ENCODE results near the gene VSIG10L2.

Gene VSIG10L2

GRCh38 chr11:125952973-125953372 lies 7.1 kb downstream of the VSIG10L2 start:
- Histone ChIP-seq H3K4me3 (no peak overlapping the region), H3K27ac (peak overlapping the region in 1 of 2 donors; percentile 54)
- no peak for TF ChIP-seq CTCF (IDR thresholded peaks at IDR 0.05)
- peak; percentile 74 for DNase-seq (ENCODE audit: low spot score)

DNA sequence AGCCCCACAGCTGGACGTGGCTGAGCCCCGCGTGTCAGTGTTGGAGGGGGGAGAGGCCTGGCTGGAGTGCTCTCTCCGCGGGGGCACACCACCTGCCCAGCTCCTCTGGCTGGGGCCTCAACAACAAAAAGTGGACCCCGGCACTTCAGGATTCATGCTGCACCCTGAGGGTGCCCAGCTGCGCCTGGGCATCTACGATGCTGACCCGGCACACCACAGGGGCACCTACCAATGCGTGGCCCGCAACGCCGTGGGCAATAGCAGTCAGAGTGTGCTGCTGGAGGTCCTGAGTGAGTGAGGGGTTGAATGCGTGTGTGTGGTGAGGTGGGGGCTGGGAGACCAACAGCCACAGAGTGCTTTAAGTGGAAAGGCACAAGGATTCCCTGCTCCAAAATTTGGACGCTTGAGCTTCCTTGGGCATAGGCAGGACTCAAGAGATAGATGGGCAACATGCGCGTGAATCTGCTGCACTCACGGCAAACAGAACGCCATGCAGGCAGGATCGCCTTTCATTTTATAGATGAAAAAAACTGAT lies 7.6 kb downstream of the VSIG10L2 start:
- no peak for DNase-seq (ENCODE audit: low spot score)
- Histone ChIP-seq H3K4me3 (no peak overlapping the region), H3K27ac (peak overlapping the region in 1 of 2 donors; percentile 54)
- no peak for TF ChIP-seq CTCF (IDR thresholded peaks at IDR 0.05)

DNA sequence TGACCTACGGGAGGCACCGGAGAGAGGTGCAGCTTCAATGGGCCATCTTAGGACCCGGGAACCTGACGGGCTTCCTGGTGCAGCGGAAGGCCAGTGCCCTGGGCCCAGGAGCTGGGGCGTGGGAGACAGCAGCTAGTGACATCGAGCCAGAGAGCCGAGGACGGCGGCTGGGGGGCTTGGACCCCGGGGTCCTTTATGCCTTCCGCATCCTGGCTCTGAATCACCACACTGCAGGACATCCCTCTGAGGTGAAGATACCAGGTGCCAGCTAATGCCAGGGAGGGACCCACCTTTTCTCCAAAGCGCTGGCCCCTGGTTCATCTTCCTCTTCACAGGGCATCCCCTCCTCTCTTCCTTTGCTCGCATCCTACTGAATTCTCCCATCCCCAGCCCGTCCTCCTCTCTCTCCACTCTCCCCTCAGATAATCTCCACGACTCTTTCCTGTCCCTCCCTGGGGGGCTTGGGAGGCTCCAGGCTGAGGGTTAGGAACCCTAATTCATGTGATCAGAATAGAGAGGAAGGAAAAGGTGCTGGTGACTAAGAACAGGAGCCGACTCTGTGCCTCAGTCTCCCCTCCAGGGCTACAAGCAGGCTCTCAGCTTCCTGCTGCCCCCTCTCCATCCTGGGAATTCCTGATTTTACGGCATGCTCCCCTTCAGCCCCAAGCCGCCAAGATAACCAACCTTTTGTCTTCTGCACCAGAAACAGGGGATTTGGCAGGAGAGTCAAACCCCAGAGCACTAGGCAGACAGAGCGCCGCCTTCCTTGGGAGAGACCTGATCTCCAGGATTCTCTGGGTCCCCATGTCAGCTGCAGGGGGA lies 8.5 kb downstream of the VSIG10L2 start:
- H3K27ac ChIP-seq: peak overlapping the region in 1 of 2 donors; percentile 2
- no peak for TF ChIP-seq CTCF (IDR thresholded peaks at IDR 0.05)
- no peak for DNase-seq (ENCODE audit: low spot score)
- no peak overlapping the region for H3K4me3 ChIP-seq

- peak overlapping the region in 1 of 2 donors; percentile 61 for H3K27ac ChIP-seq
- no peak for TF ChIP-seq CTCF (IDR thresholded peaks at IDR 0.05)
- no peak overlapping the region for H3K4me3 ChIP-seq
- DNase-seq (ENCODE audit: low spot score): no peak
Observed at GRCh38 chr11:125954945-125955640, 9.2 kb downstream of the VSIG10L2 start.

DNA sequence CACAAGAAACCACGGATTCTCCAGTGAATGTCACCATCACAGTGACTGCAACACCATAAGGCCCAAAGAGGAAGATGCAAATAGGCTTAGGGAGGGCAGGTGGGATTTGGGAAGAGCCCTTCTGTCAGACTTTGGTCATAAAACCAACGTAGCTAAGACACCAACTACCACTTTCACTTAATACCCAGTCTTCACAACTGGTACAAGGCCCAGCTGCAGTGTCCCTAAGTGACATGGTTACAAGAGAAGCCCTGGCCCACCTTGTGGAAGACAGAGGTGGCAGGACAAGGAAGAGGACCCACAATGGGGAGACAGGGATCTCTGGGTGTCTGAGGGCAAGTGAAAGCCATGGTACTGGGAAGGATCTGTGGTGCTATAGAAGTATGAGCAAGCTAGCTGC lies 10.0 kb downstream of the VSIG10L2 start:
- Histone ChIP-seq H3K4me3 (no peak overlapping the region), H3K27ac (peak overlapping the region in 1 of 2 donors; percentile 61)
- DNase-seq (ENCODE audit: low spot score): no peak
- no peak for TF ChIP-seq CTCF (IDR thresholded peaks at IDR 0.05)

DNA sequence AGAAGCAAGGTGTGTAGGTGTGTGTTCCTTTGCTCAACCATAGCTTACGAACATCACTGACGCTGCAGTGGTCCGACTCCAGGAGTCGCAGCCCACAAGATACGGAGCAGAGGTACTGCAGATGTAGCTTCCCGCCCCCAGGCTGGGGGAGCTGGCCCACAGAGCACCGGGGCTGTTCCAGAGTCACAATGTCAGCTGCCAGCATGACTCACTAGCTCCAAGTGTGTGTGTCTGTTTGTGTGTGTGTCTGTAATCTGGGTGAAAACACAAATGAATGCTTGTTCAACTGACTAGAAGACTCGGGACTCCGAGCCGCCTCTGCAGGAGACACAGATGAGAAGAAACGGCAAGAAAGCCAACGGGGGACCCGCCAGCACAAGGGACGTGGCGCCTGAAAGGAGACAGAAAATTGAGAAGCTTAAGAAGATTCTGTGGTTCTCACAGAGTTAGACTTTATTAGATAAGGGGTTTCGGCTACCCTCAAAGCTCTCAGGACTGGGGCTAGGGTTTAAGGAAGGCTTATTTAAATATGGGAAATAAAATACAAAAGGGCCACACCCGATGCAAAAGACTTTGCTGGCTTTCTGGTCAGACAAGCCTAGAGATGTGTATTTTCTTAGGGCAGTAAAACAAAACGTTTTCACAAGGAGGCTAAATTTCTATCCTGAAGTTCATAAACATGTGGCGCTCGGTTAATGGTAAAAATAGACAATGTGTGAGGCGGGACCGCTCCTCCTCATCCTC lies 10.7 kb downstream of the VSIG10L2 start:
- Histone ChIP-seq H3K27ac (peak overlapping the region in 1 of 2 donors; percentile 64), H3K4me3 (peak overlapping the region; percentile 30)
- no peak for TF ChIP-seq CTCF (IDR thresholded peaks at IDR 0.05)
- DNase-seq (ENCODE audit: low spot score): peak; percentile 80

All from coronary artery (tissue), 2 donors.